Naive thymus-derived CD4-positive, alpha-beta T cell (primary cell): Measurements from ENCODE around the gene KDM3B. TPM values are rescaled to one million over a fixed set of nuclear protein-coding genes. Genes with fewer than 3 reads are reported as not detected.
"Not testable (repeated sequence)": the region's sequence is repeated elsewhere in the genome, so short reads cannot be mapped to it uniquely, and the experiment has no call there.

Experiments
- ATAC-seq: fragments of 150-1000 bp; cut with Tn5 transposase; 2 replicates; pipeline ENCODE4 v1.10.0; 2021; ENCODE audit warnings: mild to moderate bottlenecking, moderate library complexity
- CTCF ChIA-PET: fragments of 350-600 bp; sonication (Branson Sonifier 250); formaldehyde crosslinking; loops from one replicate; lab custom pipeline; 2021; ENCODE audit warnings: antibody characterized with exemption; lab: Charles Lee
- POLR2A ChIA-PET: fragments of 350-600 bp; sonication (Branson Sonifier 250); formaldehyde crosslinking; loops from one replicate; lab custom pipeline; 2021; ENCODE audit warnings: antibody characterized with exemption, inconsistent platforms; lab: Charles Lee
- DNase-seq, 9 donors: peaks; one replicate each; pipeline versions ENCODE4 v3.0.0 to v3.0.0-alpha.2; 2020 to 2022; ENCODE audit warnings: mixed read lengths in 1 of 9
- H3K27ac ChIP-seq: one replicate; pipeline ENCODE4 v1.7.0; 2013; ENCODE audit warnings: mild to moderate bottlenecking, low read depth, low read length, moderate library complexity
- H3K27me3 ChIP-seq, 2 donors: one replicate each; pipeline ENCODE4 v1.7.0; 2013; ENCODE audit warnings: low read length in 2 of 2, mild to moderate bottlenecking in 2 of 2, moderate library complexity in 2 of 2; ENCODE audit not compliant: control insufficient read depth in 2 of 2, insufficient read depth in 2 of 2
- H3K36me3 ChIP-seq, 3 experiments: 1 replicate in 2 of 3; 2 replicates in 1 of 3; pipeline ENCODE4 v1.7.0; 2013; ENCODE audit warnings: low read length in 3 of 3, mild to moderate bottlenecking in 3 of 3, moderate library complexity in 1 of 3; ENCODE audit not compliant: insufficient read depth in 3 of 3, control insufficient read depth in 2 of 3
- H3K4me1 ChIP-seq, 2 donors: one replicate each; pipeline ENCODE4 v1.7.0; 2013; ENCODE audit warnings: low read length in 2 of 2, mild to moderate bottlenecking in 2 of 2, moderate library complexity in 1 of 2; ENCODE audit not compliant: control insufficient read depth in 2 of 2, insufficient read depth in 2 of 2
- H3K4me3 ChIP-seq: 2 replicates; pipeline ENCODE4 v1.7.0; 2013; ENCODE audit warnings: mild to moderate bottlenecking, low read length
- H3K9me3 ChIP-seq, 3 experiments: 1 replicate in 2 of 3; 2 replicates in 1 of 3; pipeline ENCODE4 v1.7.0; 2013; ENCODE audit warnings: low read length in 3 of 3; ENCODE audit not compliant: control insufficient read depth in 2 of 3
- H3K27ac Mint-ChIP-seq, 9 donors: one replicate each; pipeline ENCODE4 v1.8.0; 2020 to 2022; ENCODE audit warnings: mixed read lengths in 9 of 9, mild to moderate bottlenecking in 8 of 9, moderate library complexity in 5 of 9, inconsistent platforms in 2 of 9
- H3K27me3 Mint-ChIP-seq, 5 donors: one replicate each; pipeline ENCODE4 v1.8.0; 2021 to 2022; ENCODE audit warnings: mixed read lengths in 5 of 5, mild to moderate bottlenecking in 1 of 5
- H3K36me3 Mint-ChIP-seq, 5 donors: one replicate each; pipeline ENCODE4 v1.8.0; 2020 to 2022; ENCODE audit warnings: mixed read lengths in 5 of 5, mild to moderate bottlenecking in 3 of 5, inconsistent platforms in 1 of 5
- H3K4me1 Mint-ChIP-seq, 7 donors: one replicate each; pipeline ENCODE4 v1.8.0; 2020 to 2022; ENCODE audit warnings: mixed read lengths in 7 of 7, mild to moderate bottlenecking in 3 of 7, inconsistent platforms in 1 of 7
- H3K4me3 Mint-ChIP-seq, 10 donors: one replicate each; pipeline ENCODE4 v1.8.0; 2020 to 2022; ENCODE audit warnings: mild to moderate bottlenecking in 10 of 10, mixed read lengths in 10 of 10, moderate library complexity in 6 of 10, inconsistent platforms in 2 of 10
- H3K9me3 Mint-ChIP-seq, 11 donors: one replicate each; pipeline ENCODE4 v1.8.0; 2020 to 2022; ENCODE audit warnings: mixed read lengths in 11 of 11, mild to moderate bottlenecking in 4 of 11, inconsistent platforms in 1 of 11, moderate library complexity in 1 of 11
- intact Hi-C, 2 donors: fragments of 100-400 bp; cut with micrococcal nuclease; formaldehyde crosslinking; loops; one replicate each; pipeline ENCODE4 v1.15.1; 2023
- polyA plus RNA-seq, 2 donors: library from polyadenylated mRNA; unstranded; fragments of 300-500 nt; fragmentation: Illumina TruSeq; gene quantifications; one replicate each; pipeline ENCODE4 v1.2.3, GENCODE V29; 2021
- total RNA-seq, 6 experiments: library from RNA in 5 of 6; stranded (reverse) in 5 of 6; gene quantifications; 1 replicate in 5 of 6; 2 replicates in 1 of 6; pipeline ENCODE4 v1.2.3 and lab custom pipeline; 2021 to 2026

The KDM3B gene
- total and polyA plus RNA-seq, 7 experiments from 2014 or later: 12.8 to 90.2 (median 80.5) TPM

- Mint-ChIP-seq H3K27me3 (peaks cover 0 to 29% (median 0%) of the 10 kb centered on the region in 5 donors), H3K9me3 (peaks cover 0 to 1% (median 0%) of the 10 kb centered on the region in 11 donors), H3K4me3 (no peak overlapping the region), H3K4me1 (peaks cover 17 to 26% (median 26%) of the 10 kb centered on the region in 7 donors), H3K36me3 (peaks cover 0 to 19% (median 17%) of the 10 kb centered on the region in 5 donors), H3K27ac (peak overlapping the region in 4 of 9 donors; percentile 32 to 79 (median 68))
- H3K27ac ChIP-seq: no peak overlapping the region
- ATAC-seq (peak; percentile 10), DNase-seq (no peak)
- H3K9me3 ChIP-seq: no peaks in the 10 kb centered on the region
- H3K27me3 ChIP-seq: no peaks in the 10 kb centered on the region
- peaks cover 10 to 22% of the 10 kb centered on the region in 2 donors for H3K4me1 ChIP-seq
- POLR2A ChIA-PET: interaction anchor here (1.7 kb wide), 1 partner anchor 133 kb away, joined by 4 read pairs; no protein-coding TSS in a partner anchor
- H3K36me3 ChIP-seq: peaks cover 0 to 2% (median 0%) of the 10 kb centered on the region in 3 experiments
- CTCF ChIA-PET: no interaction called here
- H3K4me3 ChIP-seq: no peak overlapping the region
- intact Hi-C loops: no loop called here
These were observed 118.0 kb downstream of the KDM3B start for GRCh38 chr5:138470322-138471051.

GRCh38 chr5:138471052-138471361, 118.5 kb downstream of the KDM3B start:
- intact Hi-C loops: no loop called here
- H3K4me3 Mint-ChIP-seq: no peak overlapping the region
- ATAC-seq (no peak), DNase-seq (no peak)
- Histone ChIP-seq H3K9me3 (no peaks in the 10 kb centered on the region), H3K4me1 (peaks cover 9 to 21% of the 10 kb centered on the region in 2 donors), H3K4me3 (no peak overlapping the region), H3K27me3 (no peaks in the 10 kb centered on the region), H3K27ac (no peak overlapping the region), H3K36me3 (peaks cover 0 to 2% (median 0%) of the 10 kb centered on the region in 3 experiments)
- peaks cover 0 to 29% (median under 1%) of the 10 kb centered on the region in 5 donors for H3K27me3 Mint-ChIP-seq
- ChIA-PET POLR2A (interaction anchor here (1.7 kb wide), 1 partner anchor 134 kb away, joined by 4 read pairs; no protein-coding TSS in a partner anchor), CTCF (no interaction called here)
- peaks cover 17 to 26% (median 26%) of the 10 kb centered on the region in 7 donors for H3K4me1 Mint-ChIP-seq
- H3K27ac Mint-ChIP-seq: peak overlapping the region in 3 of 9 donors; percentile 63 to 79 (median 73)
- H3K9me3 Mint-ChIP-seq: peaks cover 0 to 1% (median 0%) of the 10 kb centered on the region in 11 donors
- peaks cover 0 to 19% (median 17%) of the 10 kb centered on the region in 5 donors for H3K36me3 Mint-ChIP-seq

GRCh38 chr5:138472353-138472752, 119.9 kb downstream of the KDM3B start:
- ATAC-seq (no peak), DNase-seq (no peak)
- H3K36me3 ChIP-seq: peaks cover 0 to 2% (median 0%) of the 10 kb centered on the region in 3 experiments
- ChIA-PET POLR2A (no interaction called here), CTCF (interaction anchor here (1.3 kb wide), 1 partner anchor 8 kb away, joined by 3 read pairs; the partner anchor contains the start of gene EGR1)
- Mint-ChIP-seq H3K36me3 (peaks cover 0 to 13% (median 11%) of the 10 kb centered on the region in 5 donors), H3K4me3 (no peak overlapping the region), H3K4me1 (peaks cover 7 to 16% (median 15%) of the 10 kb centered on the region in 7 donors), H3K9me3 (peaks cover 0 to 1% (median 0%) of the 10 kb centered on the region in 11 donors), H3K27ac (no peak overlapping the region), H3K27me3 (peaks cover 0 to 26% (median 4%) of the 10 kb centered on the region in 5 donors)
- H3K4me1 ChIP-seq: peaks cover 0 to 8% of the 10 kb centered on the region in 2 donors
- H3K4me3 ChIP-seq: no peak overlapping the region
- no peak overlapping the region for H3K27ac ChIP-seq
- intact Hi-C loops: no loop called here
- H3K9me3 ChIP-seq: no peaks in the 10 kb centered on the region
- no peaks in the 10 kb centered on the region for H3K27me3 ChIP-seq

- H3K4me1 Mint-ChIP-seq, H3K4me3 ChIP-seq, POLR2A ChIA-PET, intact Hi-C loops, H3K4me3 Mint-ChIP-seq, ATAC-seq, H3K27ac ChIP-seq, H3K4me1 ChIP-seq, H3K27me3 ChIP-seq, H3K36me3 ChIP-seq, H3K36me3 Mint-ChIP-seq, H3K9me3 ChIP-seq, DNase-seq, H3K9me3 Mint-ChIP-seq: not testable (repeated sequence)
- peaks cover 0 to 18% (median 4%) of the 10 kb centered on the region in 5 donors for H3K27me3 Mint-ChIP-seq
- H3K27ac Mint-ChIP-seq: peak overlapping the region in 1 of 9 donors; percentile 45
- CTCF ChIA-PET: interaction anchor here (0.7 to 1.3 kb wide), 2 partner anchors 8 to 32 kb away, joined by 3 read pairs; partner anchors contain the start of gene EGR1
These were observed 120.7 kb downstream of the KDM3B start for GRCh38 chr5:138473151-138473550.

GRCh38 chr5:138476918-138477317, 124.4 kb downstream of the KDM3B start:
- peaks cover 0 to 1% (median 0%) of the 10 kb centered on the region in 11 donors for H3K9me3 Mint-ChIP-seq
- no peak for DNase-seq
- POLR2A ChIA-PET: no interaction called here
- Histone ChIP-seq H3K36me3 (no peaks in the 10 kb centered on the region), H3K4me1 (no peaks in the 10 kb centered on the region), H3K27ac (no peak overlapping the region), H3K4me3 (no peak overlapping the region), H3K9me3 (no peaks in the 10 kb centered on the region), H3K27me3 (no peaks in the 10 kb centered on the region)
- no peaks in the 10 kb centered on the region for H3K4me1 Mint-ChIP-seq
- CTCF ChIA-PET: no interaction called here
- peaks cover 0 to 16% (median 6%) of the 10 kb centered on the region in 5 donors for H3K27me3 Mint-ChIP-seq
- intact Hi-C loops: no loop called here
- no peak for ATAC-seq
- no peak overlapping the region for H3K4me3 Mint-ChIP-seq
- H3K36me3 Mint-ChIP-seq: no peaks in the 10 kb centered on the region
- H3K27ac Mint-ChIP-seq: no peak overlapping the region

GRCh38 chr5:138482638-138483037, 130.2 kb downstream of the KDM3B start:
- ChIA-PET CTCF (no interaction called here), POLR2A (no interaction called here)
- H3K4me1 Mint-ChIP-seq: peaks cover 0 to 2% (median 0%) of the 10 kb centered on the region in 7 donors
- H3K27ac ChIP-seq: no peak overlapping the region
- H3K9me3 Mint-ChIP-seq: no peaks in the 10 kb centered on the region
- H3K27ac Mint-ChIP-seq: no peak overlapping the region
- no peak overlapping the region for H3K4me3 ChIP-seq
- H3K4me3 Mint-ChIP-seq: no peak overlapping the region
- DNase-seq (no peak), ATAC-seq (no peak)
- no peaks in the 10 kb centered on the region for H3K4me1 ChIP-seq
- peaks cover 0 to 13% (median 0%) of the 10 kb centered on the region in 5 donors for H3K27me3 Mint-ChIP-seq
- no peaks in the 10 kb centered on the region for H3K36me3 Mint-ChIP-seq
- H3K27me3 ChIP-seq: no peaks in the 10 kb centered on the region
- H3K36me3 ChIP-seq: no peaks in the 10 kb centered on the region
- intact Hi-C loops: no loop called here
- H3K9me3 ChIP-seq: no peaks in the 10 kb centered on the region
